Stimulated activated CD4-positive, alpha-beta T cell treated with anti-CD3 and anti-CD28 coated beads, Interleukin-12 subunit alpha, Interleukin-12 subunit beta, amount 100 ng/mL, for 48 hours (primary cell): ENCODE data around the gene PARL.
"Not testable (repeated sequence)": the region's sequence is repeated elsewhere in the genome, so short reads cannot be mapped to it uniquely, and the experiment has no call there.

ENCODE experiments used
- DNase-seq, 3 donors: peaks; one replicate each; pipeline ENCODE4 v3.0.0-alpha.2; 2020; ENCODE audit warnings: low read depth in 2 of 3, low spot score in 1 of 3

PARL gene

GRCh38 chr3:183792976-183793375 lies 91.7 kb downstream of the PARL start:
- DNase-seq, result no peak

- DNase-seq, result no peak
Observed at GRCh38 chr3:183790700-183791099, 94.0 kb downstream of the PARL start.

GRCh38 chr3:183789826-183790225 lies 94.9 kb downstream of the PARL start:
- DNase-seq, result no peak

- DNase-seq, result not testable (repeated sequence)
Observed at GRCh38 chr3:183784503-183784902, 100.2 kb downstream of the PARL start.

GRCh38 chr3:183782576-183783276 lies 102.0 kb downstream of the PARL start:
- no peak for DNase-seq

GRCh38 chr3:183781246-183781645 lies 103.4 kb downstream of the PARL start:
- no peak for DNase-seq

GRCh38 chr3:183779896-183780465 lies 104.7 kb downstream of the PARL start:
- DNase-seq, result no peak
